IMR-90 (cell line): ENCODE data around the gene FAM20C. TPM values are rescaled to one million over a fixed set of nuclear protein-coding genes. Genes with fewer than 3 reads are reported as not detected.

Experiments
- ATAC-seq: fragments of 200-7000 bp; cut with Tn5 transposase; 2 replicates; pipeline ENCODE4 v1.9.1; 2020; ENCODE audit warnings: low read depth, mild to moderate bottlenecking, moderate library complexity
- BruUV-seq: library from RNA; stranded (reverse); fragments of 400-500 nt; replicated peaks from 2 replicates; lab custom pipeline; 2021; lab: Mats Ljungman, UMichigan
- CTCF ChIA-PET: fragments of 300-600 bp; formaldehyde crosslinking; extraction: SDS; loops from one replicate; lab custom pipeline; 2021; ENCODE audit warnings: antibody characterized with exemption; lab: Yijun Ruan, JAX
- POLR2A ChIA-PET: fragments of 300-600 bp; sonication (Branson Sonifier 250); formaldehyde crosslinking; loops from one replicate; lab custom pipeline; 2022; ENCODE audit warnings: antibody characterized with exemption; ENCODE audit not compliant: unreplicated experiment; lab: Charles Lee
- DNase-seq: peaks from one replicate; pipeline ENCODE4 v3.0.0; 2013
- H2AFZ ChIP-seq: replicated peaks from 2 replicates; pipeline ENCODE3; 2013; ENCODE audit warnings: low read length, mild to moderate bottlenecking; ENCODE audit not compliant: poor library complexity
- H2AK5ac ChIP-seq: 2 replicates; pipeline ENCODE4 v1.6.1; 2013; ENCODE audit warnings: low read depth, low read length, inconsistent platforms
- H2AK9ac ChIP-seq: replicated peaks from 2 replicates; pipeline ENCODE3; 2013; ENCODE audit warnings: mild to moderate bottlenecking, low read depth, low read length, moderate library complexity; ENCODE audit not compliant: poor library complexity
- H2BK120ac ChIP-seq: 2 replicates; pipeline ENCODE4 v1.6.1; 2013; ENCODE audit warnings: low read depth, low read length, inconsistent platforms
- H2BK15ac ChIP-seq: 3 replicates; pipeline ENCODE4 v1.6.1; 2013; ENCODE audit warnings: low read depth, low read length, inconsistent platforms
- H2BK20ac ChIP-seq: 2 replicates; pipeline ENCODE4 v1.6.1; 2013; ENCODE audit warnings: low read depth, mild to moderate bottlenecking, inconsistent platforms, low read length, moderate library complexity
- H2BK5ac ChIP-seq: 2 replicates; pipeline ENCODE4 v1.6.1; 2013; ENCODE audit warnings: mild to moderate bottlenecking, low read depth, low read length, inconsistent platforms; ENCODE audit not compliant: poor library complexity, severe bottlenecking
- H3K14ac ChIP-seq: replicated peaks from 2 replicates; pipeline ENCODE4 v1.6.1; 2013; ENCODE audit warnings: low read depth, low read length, inconsistent platforms
- H3K18ac ChIP-seq: 2 replicates; pipeline ENCODE4 v1.6.1; 2013; ENCODE audit warnings: low read depth, low read length, control low read depth
- H3K23ac ChIP-seq: 2 replicates; pipeline ENCODE4 v1.6.1; 2013; ENCODE audit warnings: low read depth, low read length, inconsistent platforms
- H3K27ac ChIP-seq: 2 replicates; pipeline ENCODE4 v1.5.1; 2013; ENCODE audit warnings: mild to moderate bottlenecking, control low read depth, low read length; ENCODE audit not compliant: insufficient read depth
- H3K27me3 ChIP-seq: 2 replicates; pipeline ENCODE4 v1.6.1; 2013; ENCODE audit warnings: low read length; ENCODE audit not compliant: control insufficient read depth, insufficient read depth
- H3K36me3 ChIP-seq: 2 replicates; pipeline ENCODE4 v1.6.1; 2013; ENCODE audit warnings: low read length, mixed read lengths; ENCODE audit not compliant: control insufficient read depth, insufficient read depth
- H3K4ac ChIP-seq: 2 replicates; pipeline ENCODE4 v1.6.1; 2013; ENCODE audit warnings: low read depth, low read length, inconsistent platforms
- H3K4me1 ChIP-seq: 2 replicates; pipeline ENCODE4 v1.6.1; 2013; ENCODE audit warnings: low read length, mixed read lengths; ENCODE audit not compliant: control insufficient read depth, insufficient read depth
- H3K4me2 ChIP-seq: 2 replicates; pipeline ENCODE4 v1.6.1; 2013; ENCODE audit warnings: low read depth, mild to moderate bottlenecking, control low read depth, low read length, moderate library complexity
- H3K4me3 ChIP-seq: 2 replicates; pipeline ENCODE4 v1.5.1; 2013; ENCODE audit warnings: low read depth, mild to moderate bottlenecking, control low read depth, low read length, moderate library complexity; ENCODE audit not compliant: insufficient read depth
- H3K56ac ChIP-seq: 2 replicates; pipeline ENCODE4 v1.6.1; 2013; ENCODE audit warnings: low read length, inconsistent platforms; ENCODE audit not compliant: insufficient read depth; ENCODE audit errors: extremely low read depth
- H3K79me1 ChIP-seq, 2 experiments: 2 replicates each; pipeline ENCODE4 v1.6.1; 2013; ENCODE audit warnings: low read length in 2 of 2, inconsistent platforms in 1 of 2, low read depth in 1 of 2
- H3K9ac ChIP-seq: 2 replicates; pipeline ENCODE4 v1.6.1; 2013; ENCODE audit warnings: low read depth, low read length, control low read depth
- H3K9me1 ChIP-seq: 2 replicates; pipeline ENCODE4 v1.6.1; 2013; ENCODE audit warnings: low read length, inconsistent platforms; ENCODE audit not compliant: insufficient read depth
- H3K9me3 ChIP-seq: 2 replicates; pipeline ENCODE4 v1.6.1; 2013; ENCODE audit warnings: low read length; ENCODE audit not compliant: control insufficient read depth, insufficient read depth
- H4K20me1 ChIP-seq: 2 replicates; pipeline ENCODE4 v1.6.1; 2013; ENCODE audit warnings: low read length, inconsistent platforms; ENCODE audit not compliant: insufficient read depth
- H4K5ac ChIP-seq: 2 replicates; pipeline ENCODE4 v1.6.1; 2013; ENCODE audit warnings: mild to moderate bottlenecking, low read depth, low read length, control low read depth
- H4K8ac ChIP-seq, 2 experiments: 2 replicates each; pipeline ENCODE4 v1.6.1; 2013; ENCODE audit warnings: low read depth in 2 of 2, low read length in 2 of 2, control low read depth in 1 of 2, inconsistent platforms in 1 of 2
- H4K91ac ChIP-seq: 2 replicates; pipeline ENCODE4 v1.6.1; 2013; ENCODE audit warnings: low read depth, low read length, inconsistent platforms; ENCODE audit not compliant: insufficient read depth
- BHLHE40 ChIP-seq: fragments of 150-350 bp; IDR thresholded peaks from 2 replicates; pipeline ENCODE4 v1.6.1; 2016; ENCODE audit warnings: mild to moderate bottlenecking, low read depth, low read length
- CEBPB ChIP-seq: IDR thresholded peaks from 2 replicates; pipeline ENCODE4 v1.6.1; 2012; ENCODE audit warnings: low read depth, low read length, improper control_type of control experiment
- FOS ChIP-seq: fragments of 150-350 bp; IDR thresholded peaks from 2 replicates; pipeline ENCODE4 v1.6.1; 2016; ENCODE audit warnings: low read depth, low read length
- MAFK ChIP-seq: IDR thresholded peaks from 2 replicates; pipeline ENCODE4 v1.6.1; 2012; ENCODE audit warnings: low read depth, low read length, improper control_type of control experiment
- MAZ ChIP-seq: IDR thresholded peaks from 2 replicates; pipeline ENCODE4 v1.6.1; 2012; ENCODE audit warnings: low read depth, mild to moderate bottlenecking, low read length, improper control_type of control experiment, moderate library complexity, borderline replicate concordance
- MXI1 ChIP-seq: IDR thresholded peaks from 2 replicates; pipeline ENCODE4 v1.6.1; 2012; ENCODE audit warnings: low read depth, mild to moderate bottlenecking, low read length, moderate library complexity, borderline replicate concordance
- NFE2L2 ChIP-seq: fragments of 150-350 bp; IDR thresholded peaks from 2 replicates; pipeline ENCODE4 v1.6.1; 2016; ENCODE audit warnings: low read depth, mild to moderate bottlenecking, low read length
- POLR2A ChIP-seq: IDR thresholded peaks from 2 replicates; pipeline ENCODE4 v1.6.1; 2012; ENCODE audit warnings: mild to moderate bottlenecking, low read depth, low read length
- RAD21 ChIP-seq: IDR thresholded peaks from 2 replicates; pipeline ENCODE4 v1.6.1; 2012; ENCODE audit warnings: low read length, improper control_type of control experiment
- RCOR1 ChIP-seq: IDR thresholded peaks from 2 replicates; pipeline ENCODE4 v1.6.1; 2012; ENCODE audit warnings: mild to moderate bottlenecking, low read length, improper control_type of control experiment; ENCODE audit not compliant: insufficient replicate concordance
- RFX5 ChIP-seq: IDR thresholded peaks from 2 replicates; pipeline ENCODE4 v1.8.0; 2012; ENCODE audit warnings: low read depth, mild to moderate bottlenecking, low read length, moderate library complexity
- SMC3 ChIP-seq: fragments of 150-350 bp; IDR thresholded peaks from 2 replicates; pipeline ENCODE4 v1.6.1; 2016; ENCODE audit warnings: low read depth, mild to moderate bottlenecking, antibody characterized with exemption, low read length, moderate library complexity
- WGBS, 2 experiments: methylation state at CpG; one replicate each; pipeline versions ENCODE4 v1.1.5 to v1.1.7; 2013; ENCODE audit warnings: missing lambda C conversion rate in 2 of 2; ENCODE audit not compliant: insufficient read length in 1 of 2; ENCODE audit errors: extremely low coverage in 2 of 2; 5-methylcytosine and 5-hydroxymethylcytosine counted together
- dilution Hi-C: fragments of 300-500 bp; cut with HindIII; formaldehyde crosslinking; loops from one replicate; pipeline ENCODE4 v1.14.3; 2018; ENCODE audit warnings: low sequenced_read_pairs; ENCODE audit not compliant: unreplicated experiment
- in situ Hi-C: fragments of 300-500 bp; cut with MboI; formaldehyde crosslinking; loops from 3 replicates; pipeline ENCODE4 v1.14.3; 2019; ENCODE audit warnings: low sequenced_read_pairs, inconsistent platforms, mixed read lengths
- intact Hi-C: fragments of 100-400 bp; cut with micrococcal nuclease; formaldehyde crosslinking; loops from 2 replicates; pipeline ENCODE4 v1.10.0; 2022
- polyA plus RNA-seq, 3 experiments: library from polyadenylated mRNA; depleted of rRNA; stranded (reverse); fragments of >200 nt; gene quantifications; 2 replicates each; pipeline ENCODE4 v1.2.3, GENCODE V29; 2012; ENCODE audit warnings: low replicate concordance in 1 of 3
- total RNA-seq: library from RNA; depleted of rRNA; stranded (reverse); fragments of >200 nt; gene quantifications from 2 replicates; pipeline ENCODE4 v1.2.3, GENCODE V29; 2012
- TF ChIP-seq, protein P1 (sequence below): conservative IDR thresholded peaks from 2 replicates; pipeline ENCODE4 v1.5.1; 2012; ENCODE audit warnings: mild to moderate bottlenecking, low read depth, low read length, improper control_type of control experiment
- TF ChIP-seq, protein P2 (sequence below): fragments of 150-350 bp; IDR thresholded peaks from 2 replicates; pipeline ENCODE4 v1.6.1; 2017; ENCODE audit warnings: mild to moderate bottlenecking, antibody characterized with exemption, low read length, low read depth
- TF ChIP-seq, protein P3 (sequence below): fragments of 150-350 bp; IDR thresholded peaks from 2 replicates; pipeline ENCODE4 v1.6.1; 2016; ENCODE audit warnings: low read depth, mild to moderate bottlenecking, low read length, moderate library complexity, borderline replicate concordance

FAM20C gene
- total and polyA plus RNA-seq, 2 of the 4 experiments (the other 2 are of a cell fraction) = 7.7 to 36.6 TPM

DNA sequence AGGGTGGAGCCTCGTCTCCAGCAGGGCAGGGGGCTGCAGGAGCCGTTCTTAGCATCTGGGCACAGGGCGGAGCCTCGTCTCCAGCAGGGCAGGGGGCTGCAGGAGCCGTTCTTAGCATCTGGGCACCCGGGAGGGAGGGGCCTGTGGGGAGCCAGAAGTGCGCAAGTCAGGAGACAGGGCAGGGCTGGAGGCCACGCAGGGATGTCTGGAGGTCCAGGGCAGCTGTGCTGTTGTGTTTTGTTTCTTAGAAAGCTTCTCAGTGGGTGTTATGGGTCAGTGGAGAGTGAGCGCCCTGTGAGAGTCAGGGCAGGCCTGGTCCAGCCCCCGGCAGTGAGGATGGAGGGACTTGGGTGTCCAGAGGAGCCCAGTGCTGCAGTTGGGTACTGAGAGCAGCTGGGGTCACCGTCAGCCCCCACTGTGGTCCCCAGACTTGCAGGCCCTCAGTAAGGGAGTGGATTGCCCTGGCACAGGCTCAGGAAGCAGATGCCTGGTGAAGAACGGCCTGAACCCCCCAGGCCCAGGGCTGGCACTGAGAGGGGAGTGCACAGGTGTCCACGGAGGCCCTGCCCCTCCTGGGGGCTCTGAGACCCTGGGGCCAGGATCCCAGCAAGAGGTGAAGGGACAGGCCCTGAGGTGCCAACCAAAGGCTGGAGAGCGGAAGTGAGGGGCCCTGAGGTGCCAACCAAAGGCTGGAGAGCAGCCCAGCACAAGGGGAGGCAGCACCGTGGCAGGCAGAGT, 29.8 kb downstream of the FAM20C start:
- intact Hi-C loops = no loop called here
- Histone ChIP-seq H3K36me3 (peaks cover 51% of the 10 kb centered on the region), H3K27me3 (no peaks in the 10 kb centered on the region), H4K5ac (no peak overlapping the region), H3K4me2 (no peak overlapping the region), H2AFZ (no peak overlapping the region), H4K8ac (no peak overlapping the region), H3K9ac (no peak overlapping the region), H2BK15ac (no peak overlapping the region), H4K20me1 (peaks cover 26% of the 10 kb centered on the region), H2BK120ac (no peak overlapping the region), H2AK9ac (no peak overlapping the region), H3K9me1 (peaks cover 23% of the 10 kb centered on the region), H3K56ac (no peak overlapping the region), H3K9me3 (no peaks in the 10 kb centered on the region), H3K4me3 (no peak overlapping the region), H3K14ac (no peak overlapping the region; the same call in 1 of the 2 replicates), H2BK5ac (peak overlapping the region; percentile 74), H3K4ac (peak overlapping the region; percentile 65), H3K23ac (no peak overlapping the region), H2BK20ac (no peak overlapping the region), H3K79me1 (peaks cover 17 to 53% of the 10 kb centered on the region in 2 experiments), H3K27ac (no peak overlapping the region), H4K91ac (no peak overlapping the region), H3K4me1 (peaks cover 26% of the 10 kb centered on the region), H3K18ac (no peak overlapping the region), H2AK5ac (peak overlapping the region; percentile 58; the same call in 1 of the 2 replicates)
- 82% methylated on average over 6 of the region's 15 CpGs; no CpG with 5 or more reads in 1 of the 2 experiments for WGBS, 2 experiments
- ChIA-PET CTCF (no interaction called here), POLR2A (no interaction called here)
- ATAC-seq (no peak), DNase-seq (no peak)
- in situ Hi-C loops = no loop called here
- no TSS peak for BruUV-seq
- dilution Hi-C loops = no loop called here
- no peak for TF ChIP-seq RFX5
- TF ChIP-seq, protein P1, sequence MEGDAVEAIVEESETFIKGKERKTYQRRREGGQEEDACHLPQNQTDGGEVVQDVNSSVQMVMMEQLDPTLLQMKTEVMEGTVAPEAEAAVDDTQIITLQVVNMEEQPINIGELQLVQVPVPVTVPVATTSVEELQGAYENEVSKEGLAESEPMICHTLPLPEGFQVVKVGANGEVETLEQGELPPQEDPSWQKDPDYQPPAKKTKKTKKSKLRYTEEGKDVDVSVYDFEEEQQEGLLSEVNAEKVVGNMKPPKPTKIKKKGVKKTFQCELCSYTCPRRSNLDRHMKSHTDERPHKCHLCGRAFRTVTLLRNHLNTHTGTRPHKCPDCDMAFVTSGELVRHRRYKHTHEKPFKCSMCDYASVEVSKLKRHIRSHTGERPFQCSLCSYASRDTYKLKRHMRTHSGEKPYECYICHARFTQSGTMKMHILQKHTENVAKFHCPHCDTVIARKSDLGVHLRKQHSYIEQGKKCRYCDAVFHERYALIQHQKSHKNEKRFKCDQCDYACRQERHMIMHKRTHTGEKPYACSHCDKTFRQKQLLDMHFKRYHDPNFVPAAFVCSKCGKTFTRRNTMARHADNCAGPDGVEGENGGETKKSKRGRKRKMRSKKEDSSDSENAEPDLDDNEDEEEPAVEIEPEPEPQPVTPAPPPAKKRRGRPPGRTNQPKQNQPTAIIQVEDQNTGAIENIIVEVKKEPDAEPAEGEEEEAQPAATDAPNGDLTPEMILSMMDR = no peak
- no peak for TF ChIP-seq MXI1
- no peak for TF ChIP-seq BHLHE40
- TF ChIP-seq MAFK = no peak
- no peak for TF ChIP-seq RAD21
- TF ChIP-seq NFE2L2 = no peak
- TF ChIP-seq, protein P2, sequence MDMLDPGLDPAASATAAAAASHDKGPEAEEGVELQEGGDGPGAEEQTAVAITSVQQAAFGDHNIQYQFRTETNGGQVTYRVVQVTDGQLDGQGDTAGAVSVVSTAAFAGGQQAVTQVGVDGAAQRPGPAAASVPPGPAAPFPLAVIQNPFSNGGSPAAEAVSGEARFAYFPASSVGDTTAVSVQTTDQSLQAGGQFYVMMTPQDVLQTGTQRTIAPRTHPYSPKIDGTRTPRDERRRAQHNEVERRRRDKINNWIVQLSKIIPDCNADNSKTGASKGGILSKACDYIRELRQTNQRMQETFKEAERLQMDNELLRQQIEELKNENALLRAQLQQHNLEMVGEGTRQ = no peak
- no peak for TF ChIP-seq MAZ
- TF ChIP-seq SMC3 = no peak
- TF ChIP-seq, protein P3, sequence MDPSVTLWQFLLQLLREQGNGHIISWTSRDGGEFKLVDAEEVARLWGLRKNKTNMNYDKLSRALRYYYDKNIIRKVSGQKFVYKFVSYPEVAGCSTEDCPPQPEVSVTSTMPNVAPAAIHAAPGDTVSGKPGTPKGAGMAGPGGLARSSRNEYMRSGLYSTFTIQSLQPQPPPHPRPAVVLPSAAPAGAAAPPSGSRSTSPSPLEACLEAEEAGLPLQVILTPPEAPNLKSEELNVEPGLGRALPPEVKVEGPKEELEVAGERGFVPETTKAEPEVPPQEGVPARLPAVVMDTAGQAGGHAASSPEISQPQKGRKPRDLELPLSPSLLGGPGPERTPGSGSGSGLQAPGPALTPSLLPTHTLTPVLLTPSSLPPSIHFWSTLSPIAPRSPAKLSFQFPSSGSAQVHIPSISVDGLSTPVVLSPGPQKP = no peak
- TF ChIP-seq RCOR1 = no peak
- no peak for TF ChIP-seq POLR2A
- no peak for TF ChIP-seq CEBPB
- TF ChIP-seq FOS = no peak
